Endothelial cell of umbilical vein (primary cell): ENCODE data around the gene BUD13. TPM values are rescaled to one million over a fixed set of nuclear protein-coding genes. Genes with fewer than 3 reads are reported as not detected.
A peak's percentile ranks its signal among the peaks of the same experiment; 100 is the strongest.

ENCODE experiments used
- BruUV-seq: library from RNA; stranded (reverse); fragments of 400-500 nt; replicated peaks from 2 replicates; lab custom pipeline; 2021; lab: Mats Ljungman, UMichigan
- CTCF ChIA-PET: fragments of 300-600, 350-600 bp; sonication (Branson Sonifier 250); formaldehyde crosslinking; loops from one replicate; lab custom pipeline; 2021; ENCODE audit warnings: antibody characterized with exemption, inconsistent platforms; lab: Charles Lee
- POLR2A ChIA-PET: fragments of 300-600, 350-600 bp; sonication (Branson Sonifier 250); formaldehyde crosslinking; loops from one replicate; lab custom pipeline; 2021; ENCODE audit warnings: antibody characterized with exemption, inconsistent platforms; lab: Charles Lee
- DNase-seq: peaks from one replicate; pipeline ENCODE4 v3.0.0-alpha.2; 2011; ENCODE audit warnings: low read depth, low spot score
- FAIRE-seq: peaks from 2 replicates; lab custom pipeline; 2011; peaks lifted over from hg19 to GRCh38; lab: Jason Lieb, UNC
- H2AFZ ChIP-seq: 2 replicates; pipeline ENCODE4 v1.6.0; 2012; ENCODE audit warnings: low read depth, low read length, control low read depth, inconsistent platforms
- H3K27ac ChIP-seq: 2 replicates; pipeline ENCODE4 v1.5.1; 2011; ENCODE audit warnings: low read depth, mild to moderate bottlenecking, control low read depth, low read length, moderate library complexity; ENCODE audit not compliant: insufficient read depth
- H3K27me3 ChIP-seq, 2 experiments: 2 replicates each; pipeline versions ENCODE4 v1.6.0 to v1.6.1; 2011; ENCODE audit warnings: low read length in 2 of 2, mixed read lengths in 1 of 2; ENCODE audit not compliant: control insufficient read depth in 2 of 2, insufficient read depth in 2 of 2
- H3K36me3 ChIP-seq, 2 experiments: 2 replicates in 1 of 2; 3 replicates in 1 of 2; pipeline ENCODE4 v1.5.1; 2011; ENCODE audit warnings: low read length in 2 of 2, mild to moderate bottlenecking in 1 of 2, moderate library complexity in 1 of 2; ENCODE audit not compliant: control insufficient read depth in 2 of 2, insufficient read depth in 2 of 2; ENCODE audit errors: extremely low read depth in 1 of 2
- H3K4me1 ChIP-seq: 3 replicates; pipeline ENCODE4 v1.5.1; 2011; ENCODE audit warnings: mild to moderate bottlenecking, low read length; ENCODE audit not compliant: control insufficient read depth, insufficient read depth; ENCODE audit errors: extremely low read depth
- H3K4me2 ChIP-seq: 2 replicates; pipeline ENCODE4 v1.6.1; 2011; ENCODE audit warnings: low read length, control low read depth, mixed read lengths; ENCODE audit not compliant: insufficient read depth
- H3K4me3 ChIP-seq, 3 experiments: fragments of 200-600 bp in 1 of 3; sonication (generic), shearing (Covaris generic) in 1 of 3; replicated peaks in 1 of 3; 2 replicates each; pipeline ENCODE4 v1.5.1; 2011 to 2016; ENCODE audit warnings: control low read depth in 3 of 3, low read length in 3 of 3, mild to moderate bottlenecking in 2 of 3, inconsistent platforms in 1 of 3, low read depth in 1 of 3, moderate library complexity in 1 of 3; ENCODE audit not compliant: insufficient read depth in 1 of 3
- H3K79me2 ChIP-seq: 2 replicates; pipeline ENCODE4 v1.6.0; 2012; ENCODE audit warnings: low read length, inconsistent platforms; ENCODE audit not compliant: control insufficient read depth, insufficient read depth
- H3K9ac ChIP-seq: replicated peaks from 2 replicates; pipeline ENCODE3; 2011; ENCODE audit warnings: low read length, control low read depth; ENCODE audit not compliant: insufficient read depth; ENCODE audit errors: extremely low read depth
- H3K9me1 ChIP-seq: replicated peaks from 3 replicates; pipeline ENCODE4 v1.6.0; 2011; ENCODE audit warnings: mild to moderate bottlenecking, low read length; ENCODE audit not compliant: control insufficient read depth, insufficient read depth; ENCODE audit errors: extremely low read depth
- H3K9me3 ChIP-seq: replicated peaks from 2 replicates; pipeline ENCODE4 v1.5.1; 2012; ENCODE audit warnings: low read length, inconsistent platforms; ENCODE audit not compliant: control insufficient read depth, insufficient read depth
- H4K20me1 ChIP-seq: replicated peaks from 2 replicates; pipeline ENCODE3; 2011; ENCODE audit warnings: mild to moderate bottlenecking, low read length; ENCODE audit not compliant: control insufficient read depth, insufficient read depth; ENCODE audit errors: extremely low read depth
- EZH2 ChIP-seq: IDR thresholded peaks from 2 replicates; pipeline ENCODE4 v1.6.1; 2012; ENCODE audit warnings: borderline replicate concordance, low read depth, mild to moderate bottlenecking, moderate library complexity, low read length, inconsistent platforms; ENCODE audit not compliant: severe bottlenecking
- FOS ChIP-seq: IDR thresholded peaks from 2 replicates; pipeline ENCODE4 v1.6.1; 2011; ENCODE audit warnings: mild to moderate bottlenecking, low read length, moderate library complexity, borderline replicate concordance; ENCODE audit not compliant: insufficient read depth
- JUN ChIP-seq: IDR thresholded peaks from 2 replicates; pipeline ENCODE4 v1.6.1; 2011; ENCODE audit warnings: borderline replicate concordance, low read depth; ENCODE audit not compliant: insufficient read length, insufficient read depth
- MYC ChIP-seq: IDR thresholded peaks from one replicate; pipeline ENCODE4 v1.6.1; 2011; ENCODE audit warnings: mild to moderate bottlenecking, low read depth, low read length
- dilution Hi-C: fragments of 300-500 bp; cut with MboI; formaldehyde crosslinking; loops from one replicate; pipeline ENCODE4 v1.15.0; 2019; ENCODE audit warnings: low sequenced_read_pairs; ENCODE audit not compliant: extremely low pct_ligation_motif_present
- intact Hi-C: fragments of 100-400 bp; cut with micrococcal nuclease; formaldehyde crosslinking; loops from one replicate; pipeline ENCODE4 v1.10.0; 2022
- polyA plus RNA-seq, 4 experiments: library from polyadenylated mRNA; depleted of rRNA in 3 of 4; stranded (reverse) in 3 of 4; unstranded in 1 of 4; fragments of >200 nt; gene quantifications; 2 replicates each; pipeline versions ENCODE4 v1.2.1 to v1.2.3, GENCODE V29; 2011 to 2012; ENCODE audit warnings: missing spikeins in 1 of 4
- total RNA-seq: library from RNA; stranded (reverse); gene quantifications from 2 replicates; pipeline ENCODE4 v1.2.3, GENCODE V29; 2021
- TF ChIP-seq, protein P1 (sequence below): IDR thresholded peaks from 2 replicates; pipeline ENCODE4 v1.6.1; 2011; ENCODE audit not compliant: insufficient read depth, insufficient read length

The BUD13 gene
- total and polyA plus RNA-seq, 2 donors (not counting 3 experiments of a cell fraction or from before 2014, with no cell fraction given), result 18.8 to 21.8 TPM

DNA sequence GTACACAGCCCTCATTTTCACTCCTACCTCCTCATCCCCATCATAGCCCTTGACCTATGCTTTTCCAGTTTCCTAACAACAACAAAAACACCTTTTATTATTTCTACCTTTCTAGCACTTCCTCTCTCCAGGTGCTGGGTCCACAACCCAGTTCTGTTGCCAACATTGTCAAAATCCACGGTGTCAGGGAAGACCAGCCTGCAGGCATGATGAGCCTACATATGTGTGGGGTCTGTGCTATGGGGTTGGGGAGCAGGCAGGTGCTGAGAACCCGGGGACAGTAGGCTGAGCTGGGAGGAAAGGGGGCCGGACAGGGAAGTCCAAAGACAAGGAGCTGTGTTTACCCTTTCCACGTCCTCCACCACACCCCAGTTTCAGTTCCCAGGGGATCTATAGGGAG is 15.7 kb upstream of the BUD13 start:
- TF ChIP-seq JUN, result no peak
- TF ChIP-seq FOS, result no peak
- no peak for TF ChIP-seq MYC
- TF ChIP-seq EZH2, result no peak
- TF ChIP-seq, protein P1, sequence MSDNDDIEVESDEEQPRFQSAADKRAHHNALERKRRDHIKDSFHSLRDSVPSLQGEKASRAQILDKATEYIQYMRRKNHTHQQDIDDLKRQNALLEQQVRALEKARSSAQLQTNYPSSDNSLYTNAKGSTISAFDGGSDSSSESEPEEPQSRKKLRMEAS, result no peak
- Histone ChIP-seq H2AFZ (peak overlapping the region; percentile 92), H3K9ac (peak overlapping the region; percentile 88), H3K27me3 (no peaks in the 10 kb centered on the region), H3K79me2 (peaks cover 15% of the 10 kb centered on the region), H3K36me3 (peaks cover 14 to 16% of the 10 kb centered on the region in 2 experiments), H3K9me3 (no peaks in the 10 kb centered on the region), H3K9me1 (no peaks in the 10 kb centered on the region), H3K27ac (peak overlapping the region; percentile 52), H4K20me1 (no peaks in the 10 kb centered on the region), H3K4me2 (peak overlapping the region; percentile 96), H3K4me3 (peak overlapping the region; percentile 76 to 92 (median 88)), H3K4me1 (peaks cover 13% of the 10 kb centered on the region)
- POLR2A ChIA-PET, result interaction anchor here (0.7 to 1.4 kb wide), 2 partner anchors 102 to 309 kb away, joined by 3 read pairs; partner anchors contain the start of gene SIK3
- FAIRE-seq, result no peak
- CTCF ChIA-PET, result interaction anchor here (1.4 to 6.2 kb wide), 6 partner anchors 33 to 438 kb away, joined by 4 to 272 read pairs (median 20); partner anchors contain the start of gene APOA1
- dilution Hi-C loops, result no loop called here
- DNase-seq, result no peak
- no TSS peak for BruUV-seq
- intact Hi-C loops, result loop anchor here (1.0 to 5.0 kb wide), 2 partner anchors 16 to 539 kb away; partner anchors contain the start of genes BUD13 and CEP164
